Stimulated activated CD4-positive, alpha-beta T cell treated with anti-CD3 and anti-CD28 coated beads, TNF-alpha, amount 100 ng/mL, for 1 hour (primary cell): Measurements from ENCODE around the gene CCDC71L.

ENCODE experiments used
- DNase-seq, 3 donors: peaks; one replicate each; pipeline ENCODE4 v3.0.0-alpha.2; 2020; ENCODE audit warnings: low read depth in 3 of 3, low spot score in 1 of 3

Gene CCDC71L

GRCh38 chr7:106626376-106627164 lies 34.4 kb downstream of the CCDC71L start:
- no peak for DNase-seq

DNA sequence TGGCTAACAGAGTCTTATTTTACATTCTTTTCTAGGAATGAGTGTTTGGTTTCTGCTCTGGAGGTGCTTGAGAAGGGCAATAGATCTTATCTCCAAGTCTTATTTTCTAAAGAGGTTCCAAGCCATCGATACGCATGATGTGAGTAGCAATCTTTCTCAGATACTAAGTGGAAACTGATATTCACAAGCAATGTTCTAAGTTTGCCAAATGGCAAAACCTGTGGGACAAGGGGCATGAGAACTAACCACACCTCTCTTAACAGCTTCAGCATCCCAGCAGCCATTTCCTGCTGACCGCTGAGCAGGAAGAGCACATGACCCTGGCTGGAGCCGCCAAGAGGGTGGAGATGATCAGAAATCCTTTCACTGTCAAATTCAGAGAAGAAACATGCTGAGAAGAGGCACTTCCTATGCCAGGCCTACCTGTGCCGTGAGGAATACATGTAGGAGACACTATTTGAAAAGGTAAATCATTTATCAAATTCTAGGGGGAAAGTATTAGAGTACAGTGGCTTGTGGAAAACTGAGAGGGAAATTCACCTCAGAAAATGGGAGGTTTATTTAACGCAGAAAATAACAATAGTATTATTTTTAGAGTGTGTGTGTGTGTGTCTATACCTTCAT lies 35.2 kb downstream of the CCDC71L start:
- no peak for DNase-seq

- no peak for DNase-seq
Measured at GRCh38 chr7:106623853-106624252, 37.1 kb downstream of the CCDC71L start.

DNA sequence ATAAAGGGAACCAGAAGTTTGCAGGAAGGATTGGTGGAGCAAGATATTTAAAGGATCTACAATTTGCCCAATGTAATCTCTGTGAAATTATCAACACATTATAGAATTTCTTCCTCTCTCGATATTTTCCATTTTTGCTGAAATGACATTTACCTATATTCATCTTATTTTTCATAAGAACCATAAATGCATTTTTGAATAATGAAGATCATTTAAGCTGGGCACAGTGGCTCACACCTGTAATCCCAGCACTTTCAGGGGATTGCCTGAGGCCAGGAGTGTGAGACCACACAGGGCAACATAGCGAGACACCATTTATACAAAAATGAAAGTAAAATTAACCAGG lies 37.7 kb downstream of the CCDC71L start:
- DNase-seq: no peak

- no peak for DNase-seq
Measured at GRCh38 chr7:106622654-106623314, 38.2 kb downstream of the CCDC71L start.

- no peak for DNase-seq
Measured at GRCh38 chr7:106621393-106622132, 39.4 kb downstream of the CCDC71L start.

GRCh38 chr7:106620676-106621075 lies 40.3 kb downstream of the CCDC71L start:
- DNase-seq: no peak

- no peak for DNase-seq
Measured at GRCh38 chr7:106620034-106620433, 40.9 kb downstream of the CCDC71L start.

GRCh38 chr7:106619213-106619612 lies 41.7 kb downstream of the CCDC71L start:
- DNase-seq: no peak

- DNase-seq: no peak
Measured at GRCh38 chr7:106618480-106618879, 42.5 kb downstream of the CCDC71L start.

GRCh38 chr7:106617860-106618259 lies 43.1 kb downstream of the CCDC71L start:
- DNase-seq: no peak

DNA sequence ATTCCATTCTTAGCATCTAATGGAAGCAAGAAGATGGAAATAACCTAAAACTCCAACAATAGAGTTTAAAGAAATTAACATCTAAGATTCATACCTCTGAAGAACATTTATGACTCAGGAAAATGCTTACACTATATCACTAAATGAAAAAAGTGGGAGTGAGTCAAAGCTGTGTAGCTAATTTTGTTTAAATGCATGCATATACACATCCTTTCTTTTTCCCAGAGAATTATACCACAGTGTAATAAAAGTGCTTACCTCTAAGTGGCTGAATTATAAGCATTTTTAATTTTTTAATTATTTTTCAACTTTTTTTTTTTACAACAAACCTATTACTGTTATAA lies 44.3 kb downstream of the CCDC71L start:
- DNase-seq: no peak

- no peak for DNase-seq
Measured at GRCh38 chr7:106615808-106616707, 44.9 kb downstream of the CCDC71L start.

GRCh38 chr7:106614751-106615150 lies 46.2 kb downstream of the CCDC71L start:
- no peak for DNase-seq

GRCh38 chr7:106613848-106614560 lies 47.0 kb downstream of the CCDC71L start:
- DNase-seq: no peak

DNA sequence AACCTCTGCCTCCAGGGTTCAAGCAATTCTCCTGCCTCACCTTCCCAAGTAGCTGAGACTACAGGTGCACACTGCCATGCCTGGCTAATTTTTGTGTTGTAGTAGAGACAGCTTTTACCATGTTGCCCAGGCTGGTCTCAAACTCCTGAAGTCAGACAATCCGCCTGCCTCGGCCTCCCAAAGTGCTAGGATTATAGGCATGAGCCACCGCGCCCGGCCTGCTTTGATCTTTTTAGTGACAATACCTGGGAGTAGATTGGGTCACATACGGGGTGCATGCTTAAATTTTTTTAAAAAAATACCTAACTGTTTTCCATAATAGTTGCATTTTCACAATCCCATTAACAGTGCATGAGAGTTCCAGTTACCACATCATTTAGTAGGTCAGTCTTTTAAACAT lies 47.7 kb downstream of the CCDC71L start:
- no peak for DNase-seq

- DNase-seq: no peak
Measured at GRCh38 chr7:106612432-106612831, 48.5 kb downstream of the CCDC71L start.

DNA sequence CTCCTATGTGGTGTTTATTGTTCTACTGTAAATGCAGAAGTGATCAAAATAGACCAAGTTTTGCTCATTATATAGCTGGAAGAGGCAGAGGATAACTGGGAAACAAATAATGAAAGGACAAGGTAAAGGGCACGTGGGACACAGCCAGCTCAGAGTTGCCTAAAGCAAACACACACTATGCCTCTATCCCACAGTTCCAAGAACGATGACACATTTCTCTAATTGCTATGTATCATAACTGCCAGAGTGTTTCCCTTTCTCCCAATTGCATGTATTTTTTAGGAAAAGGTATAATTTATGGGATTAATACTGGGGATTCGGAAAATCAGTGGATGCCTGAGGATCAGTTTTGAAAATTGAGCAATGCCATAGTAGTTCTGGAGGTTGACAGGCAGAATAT lies 49.0 kb downstream of the CCDC71L start:
- no peak for DNase-seq

DNA sequence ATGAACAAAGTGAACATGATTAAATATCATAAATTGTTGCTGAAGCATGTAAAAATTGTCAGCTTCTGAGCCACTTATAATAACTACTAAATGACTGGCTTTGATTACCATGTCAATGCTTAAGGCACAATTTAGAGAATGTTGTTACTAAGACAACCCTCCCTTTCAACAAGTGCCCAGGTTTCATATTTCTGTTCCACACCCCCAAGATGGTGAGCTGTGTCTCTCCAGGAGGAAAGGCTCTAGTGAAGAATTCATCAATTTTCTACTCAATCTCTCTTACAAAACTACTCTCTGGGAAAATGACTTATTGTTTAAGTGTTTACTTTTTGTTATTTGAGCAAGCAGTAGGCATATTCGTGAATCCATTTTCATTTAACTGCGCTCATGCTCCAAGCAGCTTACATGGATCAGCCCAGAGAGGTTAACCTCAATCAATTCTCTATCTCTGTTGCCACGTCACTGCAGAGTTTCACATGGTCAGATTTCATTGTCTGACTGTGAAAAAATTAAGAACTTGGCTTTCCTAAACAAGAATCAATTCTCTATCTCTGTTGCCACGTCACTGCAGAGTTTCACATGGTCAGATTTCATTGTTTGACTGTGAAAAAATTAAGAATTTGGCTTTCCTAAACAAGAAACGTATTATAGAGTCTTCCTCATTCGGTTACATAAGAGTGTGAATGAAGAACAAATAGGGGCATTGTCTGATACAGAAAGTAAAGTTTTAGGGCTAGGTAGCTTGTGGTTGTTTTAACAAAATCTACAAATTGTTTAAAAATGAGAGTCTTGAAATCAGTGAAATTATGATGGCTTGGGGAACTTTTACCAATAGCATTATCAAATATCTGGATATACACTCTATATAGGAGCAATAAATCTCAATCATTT lies 49.7 kb downstream of the CCDC71L start:
- no peak for DNase-seq
